ENCODE data around the gene PXMP2. TPM values are rescaled to one million over a fixed set of nuclear protein-coding genes. Genes with fewer than 3 reads are reported as not detected.

The PXMP2 gene
- total RNA-seq, 5 donors from 2014 or later (not counting 1 experiment from before 2014, with no cell fraction given) = 3.1 to 8.9 (median 6.5) TPM

DNA sequence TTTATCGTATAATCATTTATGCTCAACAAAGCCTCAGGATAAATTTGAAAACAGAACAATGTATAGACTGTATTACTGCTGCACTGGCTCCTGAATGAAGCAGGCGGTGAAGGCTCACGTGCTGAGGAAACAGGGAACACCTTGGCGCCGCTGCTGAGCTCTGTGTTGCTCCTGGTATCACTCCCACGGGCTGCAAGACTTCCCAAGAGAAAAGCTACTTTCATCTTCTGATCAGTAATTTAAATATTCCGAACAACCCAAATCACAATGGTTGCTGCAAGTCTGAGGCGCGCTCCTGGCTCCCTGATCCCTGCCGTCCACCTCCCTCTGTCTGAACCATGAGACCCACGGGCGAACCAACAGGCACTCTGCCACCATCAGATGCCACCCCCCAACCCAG lies 39.0 kb downstream of the PXMP2 start:
- H3K27me3 Mint-ChIP-seq = no peaks in the 10 kb centered on the region
- DNase-seq (no peak), ATAC-seq (replicated peaks in 1 of 4) (no peak)
- no peak overlapping the region for H3K4me3 Mint-ChIP-seq
- Histone ChIP-seq H3K9me3 (no peaks in the 10 kb centered on the region), H3K27ac (ENCODE audit: low read length) (no peak overlapping the region), H3K4me3 (ENCODE audit: control insufficient read depth in 1 of 2, extremely low read depth in 1 of 2, low read length in 1 of 2) (no peak overlapping the region), H3K36me3 (ENCODE audit: control insufficient read depth in 2 of 2, extremely low read depth in 1 of 2, insufficient read depth in 1 of 2, low read length in 1 of 2) (peaks cover 35 to 77% of the 10 kb centered on the region in 2 donors), H3K27me3 (replicated peaks in 1 of 2; ENCODE audit: control insufficient read depth in 2 of 2, extremely low read depth in 1 of 2, insufficient read depth in 2 of 2, low read length in 1 of 2) (no peaks in the 10 kb centered on the region), H3K4me1 (ENCODE audit: control insufficient read depth in 1 of 2, extremely low read depth in 1 of 2, insufficient read depth in 2 of 2, low read length in 2 of 2) (no peaks in the 10 kb centered on the region)
- over 99% methylated on average over 9 of the region's 12 CpGs for WGBS (ENCODE audit: insufficient coverage)
- H3K36me3 Mint-ChIP-seq = peaks cover 55% of the 10 kb centered on the region
- H3K4me1 Mint-ChIP-seq = peaks cover 2 to 5% (median 3%) of the 10 kb centered on the region in 3 donors
- ChIA-PET CTCF (no interaction called here), POLR2A (no interaction called here)
- H3K27ac Mint-ChIP-seq = no peak overlapping the region
- no peaks in the 10 kb centered on the region for H3K9me3 Mint-ChIP-seq

GRCh38 chr12:132727091-132727794 lies 39.9 kb downstream of the PXMP2 start:
- ChIA-PET CTCF (no interaction called here), POLR2A (no interaction called here)
- Histone ChIP-seq H3K27ac (ENCODE audit: low read length) (no peak overlapping the region), H3K4me3 (ENCODE audit: control insufficient read depth in 1 of 2, extremely low read depth in 1 of 2, low read length in 1 of 2) (no peak overlapping the region), H3K36me3 (ENCODE audit: control insufficient read depth in 2 of 2, extremely low read depth in 1 of 2, insufficient read depth in 1 of 2, low read length in 1 of 2) (peaks cover 39 to 83% of the 10 kb centered on the region in 2 donors), H3K4me1 (ENCODE audit: control insufficient read depth in 1 of 2, extremely low read depth in 1 of 2, insufficient read depth in 2 of 2, low read length in 2 of 2) (no peaks in the 10 kb centered on the region), H3K9me3 (no peaks in the 10 kb centered on the region), H3K27me3 (replicated peaks in 1 of 2; ENCODE audit: control insufficient read depth in 2 of 2, extremely low read depth in 1 of 2, insufficient read depth in 2 of 2, low read length in 1 of 2) (no peaks in the 10 kb centered on the region)
- WGBS (ENCODE audit: insufficient coverage) = 96% methylated on average over 36 of the region's 37 CpGs
- no peaks in the 10 kb centered on the region for H3K9me3 Mint-ChIP-seq
- DNase-seq (no peak), ATAC-seq (replicated peaks in 1 of 4) (no peak)
- peaks cover 2 to 9% (median 5%) of the 10 kb centered on the region in 3 donors for H3K4me1 Mint-ChIP-seq
- no peak overlapping the region for H3K27ac Mint-ChIP-seq
- H3K4me3 Mint-ChIP-seq = no peak overlapping the region
- peaks cover 61% of the 10 kb centered on the region for H3K36me3 Mint-ChIP-seq
- no peaks in the 10 kb centered on the region for H3K27me3 Mint-ChIP-seq

- Mint-ChIP-seq H3K9me3 (no peaks in the 10 kb centered on the region), H3K4me1 (peaks cover 2 to 9% (median 4%) of the 10 kb centered on the region in 3 donors), H3K4me3 (no peak overlapping the region), H3K36me3 (peaks cover 72% of the 10 kb centered on the region), H3K27ac (no peak overlapping the region), H3K27me3 (no peaks in the 10 kb centered on the region)
- POLR2A ChIA-PET = no interaction called here
- no peaks in the 10 kb centered on the region for H3K27me3 ChIP-seq (replicated peaks in 1 of 2; ENCODE audit: control insufficient read depth in 2 of 2, extremely low read depth in 1 of 2, insufficient read depth in 2 of 2, low read length in 1 of 2)
- no peaks in the 10 kb centered on the region for H3K9me3 ChIP-seq
- ATAC-seq (replicated peaks in 1 of 4) (no peak), DNase-seq (no peak)
- CTCF ChIA-PET = interaction anchor here in 1 of 2 donors (0.6 kb wide), 1 partner anchor 96 kb away, joined by 5 read pairs; no protein-coding TSS in a partner anchor
- no peak overlapping the region for H3K4me3 ChIP-seq (ENCODE audit: control insufficient read depth in 1 of 2, extremely low read depth in 1 of 2, low read length in 1 of 2)
- no peaks in the 10 kb centered on the region for H3K4me1 ChIP-seq (ENCODE audit: control insufficient read depth in 1 of 2, extremely low read depth in 1 of 2, insufficient read depth in 2 of 2, low read length in 2 of 2)
- WGBS (ENCODE audit: insufficient coverage) = 100% methylated on average over 5 of the region's 7 CpGs
- peaks cover 39 to 84% of the 10 kb centered on the region in 2 donors for H3K36me3 ChIP-seq (ENCODE audit: control insufficient read depth in 2 of 2, extremely low read depth in 1 of 2, insufficient read depth in 1 of 2, low read length in 1 of 2)
- no peak overlapping the region for H3K27ac ChIP-seq (ENCODE audit: low read length)
Measured at GRCh38 chr12:132728502-132728901, 41.1 kb downstream of the PXMP2 start.

- POLR2A ChIA-PET = no interaction called here
- H3K27me3 ChIP-seq (replicated peaks in 1 of 2; ENCODE audit: control insufficient read depth in 2 of 2, extremely low read depth in 1 of 2, insufficient read depth in 2 of 2, low read length in 1 of 2) = no peaks in the 10 kb centered on the region
- Mint-ChIP-seq H3K4me3 (no peak overlapping the region), H3K27ac (no peak overlapping the region), H3K36me3 (peaks cover 77% of the 10 kb centered on the region), H3K27me3 (no peaks in the 10 kb centered on the region), H3K9me3 (no peaks in the 10 kb centered on the region), H3K4me1 (peaks cover 2 to 9% (median 4%) of the 10 kb centered on the region in 3 donors)
- WGBS (ENCODE audit: insufficient coverage) = 95% methylated on average over 13 of the region's 24 CpGs
- H3K9me3 ChIP-seq = no peaks in the 10 kb centered on the region
- H3K4me3 ChIP-seq (ENCODE audit: control insufficient read depth in 1 of 2, extremely low read depth in 1 of 2, low read length in 1 of 2) = no peak overlapping the region
- DNase-seq (no peak), ATAC-seq (replicated peaks in 1 of 4) (no peak)
- H3K36me3 ChIP-seq (ENCODE audit: control insufficient read depth in 2 of 2, extremely low read depth in 1 of 2, insufficient read depth in 1 of 2, low read length in 1 of 2) = peaks cover 37 to 82% of the 10 kb centered on the region in 2 donors
- H3K4me1 ChIP-seq (ENCODE audit: control insufficient read depth in 1 of 2, extremely low read depth in 1 of 2, insufficient read depth in 2 of 2, low read length in 2 of 2) = no peaks in the 10 kb centered on the region
- CTCF ChIA-PET = interaction anchor here in 1 of 2 donors (0.6 kb wide), 1 partner anchor 59 kb away, joined by 15 read pairs; no protein-coding TSS in a partner anchor
- H3K27ac ChIP-seq (ENCODE audit: low read length) = no peak overlapping the region
Measured at GRCh38 chr12:132729541-132730320, 42.3 kb downstream of the PXMP2 start.

DNA sequence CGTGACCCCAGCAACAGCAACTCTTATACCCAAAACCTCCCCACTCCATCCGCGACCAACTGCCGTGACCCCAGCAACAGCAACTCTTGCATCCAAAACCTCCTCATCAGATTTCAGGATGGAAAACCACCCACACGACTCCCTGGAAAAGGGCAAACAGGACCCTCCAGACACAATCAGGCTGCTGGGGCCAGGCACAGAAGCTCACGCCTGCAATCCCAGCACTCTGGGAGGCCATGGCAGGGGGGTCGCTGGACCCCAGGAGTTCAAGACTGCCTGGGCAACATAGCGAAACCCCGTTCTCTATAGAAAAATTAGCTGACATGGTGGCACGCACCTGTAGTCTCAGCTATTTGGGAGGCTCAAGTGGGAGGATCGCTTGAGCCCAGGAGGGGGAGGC lies 43.0 kb downstream of the PXMP2 start:
- peaks cover 34 to 82% of the 10 kb centered on the region in 2 donors for H3K36me3 ChIP-seq (ENCODE audit: control insufficient read depth in 2 of 2, extremely low read depth in 1 of 2, insufficient read depth in 1 of 2, low read length in 1 of 2)

GRCh38 chr12:132731574-132731973 lies 44.2 kb downstream of the PXMP2 start:
- H3K27ac Mint-ChIP-seq = no peak overlapping the region
- H3K4me3 ChIP-seq (ENCODE audit: control insufficient read depth in 1 of 2, extremely low read depth in 1 of 2, low read length in 1 of 2) = no peak overlapping the region
- no peaks in the 10 kb centered on the region for H3K27me3 Mint-ChIP-seq
- over 99% methylated on average over 8 of the region's 17 CpGs for WGBS (ENCODE audit: insufficient coverage)
- no peak overlapping the region for H3K27ac ChIP-seq (ENCODE audit: low read length)
- ChIA-PET CTCF (no interaction called here), POLR2A (no interaction called here)
- no peaks in the 10 kb centered on the region for H3K9me3 Mint-ChIP-seq
- no peaks in the 10 kb centered on the region for H3K4me1 ChIP-seq (ENCODE audit: control insufficient read depth in 1 of 2, extremely low read depth in 1 of 2, insufficient read depth in 2 of 2, low read length in 2 of 2)
- H3K36me3 ChIP-seq (ENCODE audit: control insufficient read depth in 2 of 2, extremely low read depth in 1 of 2, insufficient read depth in 1 of 2, low read length in 1 of 2) = peaks cover 34 to 80% of the 10 kb centered on the region in 2 donors
- DNase-seq (no peak), ATAC-seq (replicated peaks in 1 of 4) (no peak)
- no peaks in the 10 kb centered on the region for H3K27me3 ChIP-seq (replicated peaks in 1 of 2; ENCODE audit: control insufficient read depth in 2 of 2, extremely low read depth in 1 of 2, insufficient read depth in 2 of 2, low read length in 1 of 2)
- H3K4me3 Mint-ChIP-seq = no peak overlapping the region
- no peaks in the 10 kb centered on the region for H3K9me3 ChIP-seq
- peaks cover 2 to 9% (median 4%) of the 10 kb centered on the region in 3 donors for H3K4me1 Mint-ChIP-seq
- H3K36me3 Mint-ChIP-seq = peaks cover 69% of the 10 kb centered on the region

More for the DNA sequence above, 43.0 kb downstream of the PXMP2 start:
- DNase-seq = no peak
- Histone ChIP-seq H3K27ac (ENCODE audit: low read length) (no peak overlapping the region), H3K4me1 (ENCODE audit: control insufficient read depth in 1 of 2, extremely low read depth in 1 of 2, insufficient read depth in 2 of 2, low read length in 2 of 2) (no peaks in the 10 kb centered on the region), H3K4me3 (ENCODE audit: control insufficient read depth in 1 of 2, extremely low read depth in 1 of 2, low read length in 1 of 2) (no peak overlapping the region), H3K27me3 (replicated peaks in 1 of 2; ENCODE audit: control insufficient read depth in 2 of 2, extremely low read depth in 1 of 2, insufficient read depth in 2 of 2, low read length in 1 of 2) (no peaks in the 10 kb centered on the region), H3K9me3 (no peaks in the 10 kb centered on the region)
- peaks cover 77% of the 10 kb centered on the region for H3K36me3 Mint-ChIP-seq
- ChIA-PET CTCF (no interaction called here), POLR2A (no interaction called here)
- H3K27ac Mint-ChIP-seq = no peak overlapping the region
- peaks cover 2 to 9% (median 4%) of the 10 kb centered on the region in 3 donors for H3K4me1 Mint-ChIP-seq
- ATAC-seq (replicated peaks in 1 of 4) = no peak
- H3K27me3 Mint-ChIP-seq = no peaks in the 10 kb centered on the region
- no peaks in the 10 kb centered on the region for H3K9me3 Mint-ChIP-seq
- H3K4me3 Mint-ChIP-seq = no peak overlapping the region
- WGBS (ENCODE audit: insufficient coverage) = 94% methylated on average over 10 of the region's 11 CpGs

Measured in T-cell (primary cell).